GM21381 (cell line): Measurements from ENCODE around the gene HAVCR2.
"Not testable (repeated sequence)": the region's sequence is repeated elsewhere in the genome, so short reads cannot be mapped to it uniquely, and the experiment has no call there.

Experiments
- ATAC-seq: cut with Tn5 transposase; IDR thresholded peaks from one replicate; pipeline ENCODE4 v1.9.1; 2021; ENCODE audit warnings: mild to moderate bottlenecking, moderate library complexity; ENCODE audit not compliant: unreplicated experiment

Gene HAVCR2

GRCh38 chr5:157100140-157100679 is 8.6 kb downstream of the HAVCR2 start:
- no peak for ATAC-seq

GRCh38 chr5:157088342-157088990 is 20.4 kb downstream of the HAVCR2 start:
- no peak for ATAC-seq

GRCh38 chr5:157086751-157087359 is 22.0 kb downstream of the HAVCR2 start:
- ATAC-seq = no peak

GRCh38 chr5:157085930-157086329 is 22.9 kb downstream of the HAVCR2 start:
- ATAC-seq = no peak

DNA sequence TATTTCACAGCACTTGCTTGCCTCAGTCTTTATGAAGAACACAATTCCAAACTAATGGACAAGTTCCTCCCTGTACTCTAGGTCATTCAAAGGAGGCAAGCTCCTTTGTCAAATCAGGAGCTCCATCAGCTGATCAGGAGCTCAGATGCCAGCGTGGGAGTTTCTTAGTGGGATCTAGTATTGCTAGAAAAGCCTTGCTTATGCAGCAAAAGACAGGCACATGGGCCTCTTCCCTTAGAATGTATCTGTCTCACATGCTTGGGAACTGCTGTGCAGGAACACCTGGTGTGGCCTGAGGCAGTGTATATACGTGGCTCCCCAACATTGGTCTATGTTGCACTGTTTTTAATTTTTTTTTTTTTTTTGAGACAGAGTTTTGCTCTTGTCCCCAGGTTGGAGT is 28.6 kb downstream of the HAVCR2 start:
- ATAC-seq = no peak

DNA sequence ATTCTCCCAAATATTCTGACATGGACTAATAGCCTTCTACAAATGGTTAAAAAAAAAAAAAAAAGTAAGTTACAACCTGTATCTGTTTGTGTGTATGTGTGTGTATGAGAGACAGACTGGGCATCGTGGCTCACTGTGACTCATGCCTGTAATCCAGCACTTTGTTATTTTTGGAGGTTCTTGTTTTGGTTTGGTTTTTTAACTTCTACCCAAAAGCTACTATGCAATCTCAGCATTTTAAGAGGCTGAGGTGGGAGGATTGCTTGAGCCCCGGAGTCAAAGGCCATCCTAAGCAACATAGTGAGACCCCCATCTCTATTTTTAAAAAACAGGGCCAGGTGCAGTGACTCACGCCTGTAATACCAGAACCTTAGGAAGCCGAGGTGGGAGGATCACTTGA is 32.3 kb downstream of the HAVCR2 start:
- no peak for ATAC-seq

- ATAC-seq = no peak
These were observed 36.3 kb downstream of the HAVCR2 start for GRCh38 chr5:157072508-157072907.

DNA sequence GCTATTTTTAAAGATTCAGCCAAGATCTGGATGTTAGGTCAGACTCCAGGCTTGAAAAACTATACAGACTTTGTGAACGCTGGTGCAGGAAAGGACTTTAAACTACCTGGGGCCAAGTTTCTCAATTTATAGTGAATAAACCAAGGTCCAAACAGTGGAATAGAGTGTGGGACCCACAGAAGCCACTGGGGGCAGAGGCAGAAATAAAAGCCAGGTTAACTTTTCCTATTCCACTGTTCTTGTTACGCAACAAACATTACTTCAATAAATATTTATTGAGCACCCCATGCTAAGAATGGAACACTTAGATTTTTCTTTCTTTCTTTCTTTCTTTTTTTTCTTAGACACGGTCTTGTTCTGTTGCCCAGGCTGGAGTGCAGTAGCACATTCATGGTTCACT is 38.9 kb downstream of the HAVCR2 start:
- no peak for ATAC-seq

DNA sequence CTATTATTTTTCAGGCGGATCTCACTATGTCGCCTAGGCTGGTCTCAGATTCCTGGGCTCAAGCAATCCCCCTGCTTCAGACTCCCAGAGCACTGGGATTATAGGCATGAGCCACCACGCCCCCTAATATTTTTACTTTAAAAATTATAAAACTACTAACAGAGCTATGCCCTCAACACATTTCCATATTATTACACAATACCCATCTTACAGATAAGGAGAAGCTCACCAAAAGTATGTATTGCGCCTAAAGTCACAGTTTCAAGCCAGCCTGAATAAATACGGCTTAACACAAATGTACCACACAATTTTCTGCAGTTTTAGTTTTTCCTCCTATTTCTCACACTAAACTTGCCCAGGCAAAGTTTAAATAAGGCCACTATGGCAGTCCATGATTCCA is 40.1 kb downstream of the HAVCR2 start:
- no peak for ATAC-seq

- ATAC-seq = no peak
These were observed 40.5 kb downstream of the HAVCR2 start for GRCh38 chr5:157068339-157068738.

DNA sequence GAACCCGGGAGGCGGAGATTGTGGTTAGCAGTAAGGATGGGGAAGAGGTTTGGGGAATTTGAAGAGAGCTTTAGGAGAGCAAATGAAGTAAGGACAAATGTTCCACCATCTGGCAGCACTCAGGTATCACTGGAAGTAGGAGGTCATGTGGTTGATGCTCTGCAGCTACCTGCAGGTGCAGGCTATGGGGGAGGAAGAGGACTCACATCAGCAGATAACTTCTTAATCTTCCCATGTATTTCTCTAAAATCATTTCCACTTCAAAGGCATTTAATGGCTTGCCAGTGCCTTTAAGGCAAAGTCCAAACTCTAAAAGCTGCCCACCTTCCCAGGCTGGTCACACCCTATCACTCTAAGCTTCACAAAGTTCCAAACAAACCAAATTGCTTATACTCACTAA is 41.8 kb downstream of the HAVCR2 start:
- no peak for ATAC-seq

GRCh38 chr5:157066080-157066479 is 42.8 kb downstream of the HAVCR2 start:
- ATAC-seq = no peak

DNA sequence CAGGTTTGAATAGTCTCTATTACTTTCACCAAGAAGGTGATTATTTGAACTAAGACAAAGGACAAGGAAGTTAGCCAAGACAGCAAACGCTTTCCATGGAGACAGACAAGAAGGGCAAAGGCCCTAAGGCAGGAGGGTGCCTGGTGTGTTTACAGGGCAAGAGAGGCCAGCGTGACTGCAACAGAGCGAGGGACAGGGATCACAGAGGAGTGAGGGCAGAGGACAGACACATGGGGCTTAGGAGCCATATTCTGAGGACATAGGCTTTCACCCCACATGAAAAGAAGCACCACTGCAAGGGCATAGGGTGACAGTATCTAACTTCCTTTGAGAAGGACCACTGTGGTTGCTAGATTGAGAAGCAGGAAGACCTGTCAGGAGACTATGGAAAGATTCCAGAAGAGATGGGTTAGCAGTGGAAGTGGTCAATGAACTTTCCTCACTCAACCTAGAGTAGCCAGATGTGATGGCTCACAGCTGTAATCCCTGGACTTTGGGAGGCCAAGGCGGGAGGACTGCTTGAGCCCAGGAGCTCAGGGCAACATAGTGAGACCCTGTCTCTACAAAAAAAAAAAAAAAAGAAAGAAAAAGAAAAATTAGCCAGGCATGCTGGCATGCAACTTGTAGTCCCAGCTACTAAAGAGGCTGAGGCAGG is 44.9 kb downstream of the HAVCR2 start:
- ATAC-seq = no peak

DNA sequence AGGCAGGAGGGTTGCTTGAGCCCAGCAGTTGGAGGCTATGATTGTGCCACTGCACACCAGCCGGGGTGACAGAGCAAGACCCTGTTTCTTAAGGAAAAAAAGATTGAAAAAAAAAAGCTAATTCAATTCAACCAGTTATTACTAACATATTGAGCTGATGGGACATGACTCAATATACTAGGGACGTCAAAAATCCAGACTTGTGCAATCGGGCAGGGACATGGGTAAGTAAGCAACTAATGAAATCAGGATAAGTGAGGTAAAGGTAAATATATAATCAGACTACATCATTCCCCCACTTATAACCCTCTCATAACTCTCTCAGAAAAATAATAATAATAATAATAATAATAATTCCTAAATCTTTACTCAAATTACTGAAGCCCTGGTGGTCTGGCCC is 49.0 kb downstream of the HAVCR2 start:
- no peak for ATAC-seq

DNA sequence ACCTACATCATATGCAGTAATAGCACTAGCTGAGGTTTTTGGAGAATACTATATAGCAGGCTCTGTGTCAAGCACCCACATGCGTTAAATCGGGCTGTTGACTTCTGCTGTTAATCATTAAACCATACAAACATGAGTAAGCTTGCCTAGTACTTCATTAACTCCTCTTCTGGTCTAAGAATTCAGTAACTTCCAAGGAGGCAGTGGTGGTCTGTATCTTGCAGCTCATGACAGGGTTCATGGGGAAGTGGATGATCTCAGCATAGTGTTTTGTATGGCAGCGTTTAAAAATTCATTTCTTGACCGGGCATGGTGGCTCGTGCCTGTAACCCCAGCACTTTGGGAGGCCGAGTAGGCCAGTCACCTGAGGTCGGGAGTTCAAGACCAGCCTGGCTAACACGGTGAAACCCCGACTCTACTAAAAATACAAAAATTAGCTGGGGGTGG is 49.7 kb downstream of the HAVCR2 start, which contains the start of gene HAVCR1:
HAVCR1 (minus strand) TSS at position 24 of the 447 bp plus-strand sequence. CDS start 1,173 bp downstream, outside the sequence.
- peak; percentile 55 for ATAC-seq

DNA sequence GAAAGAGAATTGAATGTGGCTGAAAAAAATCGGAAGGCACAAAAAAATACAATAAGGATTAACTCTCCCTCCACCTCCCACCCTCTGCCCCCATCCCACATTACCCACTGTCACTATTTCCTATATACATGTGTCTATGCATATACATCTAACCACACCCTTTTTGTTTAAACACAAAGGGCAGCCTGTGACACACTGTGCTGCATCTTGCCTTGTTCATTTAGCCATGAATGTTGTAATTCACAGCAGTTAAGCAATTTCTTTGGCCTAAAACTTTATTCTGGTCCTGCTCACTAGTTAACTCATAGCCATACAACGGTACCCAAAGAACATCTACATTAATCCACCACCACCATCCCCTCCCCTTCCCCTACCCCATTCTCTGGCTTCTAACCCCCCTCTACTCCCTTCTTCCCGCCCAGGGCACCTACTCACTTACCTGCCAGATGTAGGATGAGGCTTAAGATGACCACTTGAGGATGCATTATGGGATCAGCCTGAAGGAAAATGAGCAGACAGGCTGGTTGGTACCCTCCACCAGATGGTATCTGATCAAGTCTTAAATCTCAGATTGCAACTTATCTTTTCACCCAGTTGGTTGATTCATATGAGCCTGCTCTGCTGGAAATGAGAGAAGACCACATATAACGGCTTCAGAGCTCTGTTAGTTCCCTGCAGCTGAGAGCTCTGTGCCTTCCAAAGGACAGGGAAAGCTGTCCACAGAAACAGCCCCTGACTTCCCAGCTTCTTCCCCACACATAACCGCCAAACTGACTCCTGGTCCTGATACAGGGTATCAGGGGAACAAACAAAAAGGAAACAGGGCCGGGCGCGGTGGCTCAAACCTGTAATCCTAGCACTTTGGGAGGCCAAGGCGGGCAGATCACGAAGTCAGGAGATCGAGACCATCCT is 51.1 kb downstream of the HAVCR2 start:
- no peak for ATAC-seq

- not testable (repeated sequence) for ATAC-seq
These were observed 52.0 kb downstream of the HAVCR2 start for GRCh38 chr5:157056848-157057247.

- no peak for ATAC-seq
These were observed 57.1 kb downstream of the HAVCR2 start for GRCh38 chr5:157051604-157052245.

GRCh38 chr5:157050050-157050449 is 58.8 kb downstream of the HAVCR2 start:
- no peak for ATAC-seq

DNA sequence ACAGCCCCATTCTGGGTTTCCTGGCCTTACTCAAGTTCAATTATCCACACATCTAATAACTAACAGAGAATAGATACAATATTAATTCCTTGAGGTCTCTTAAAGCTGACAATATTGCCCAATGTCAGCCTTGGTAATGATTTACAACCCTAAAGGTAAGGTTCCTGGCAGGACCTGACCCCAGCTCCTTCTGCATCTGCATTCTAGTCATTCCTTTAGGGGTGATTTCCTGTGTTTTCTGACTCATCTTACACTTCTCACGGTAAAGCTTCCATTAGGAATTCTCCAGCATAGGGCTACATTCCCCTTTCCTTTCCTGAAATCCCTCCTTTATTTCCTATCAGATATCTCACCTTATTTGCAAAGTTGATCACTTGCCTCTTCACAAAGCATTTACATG is 59.2 kb downstream of the HAVCR2 start:
- ATAC-seq = no peak
